ENCODE results near the gene GCNA. TPM values are rescaled to one million over a fixed set of nuclear protein-coding genes. Genes with fewer than 3 reads are reported as not detected.
"Not testable (repeated sequence)": the region's sequence is repeated elsewhere in the genome, so short reads cannot be mapped to it uniquely, and the experiment has no call there.

The GCNA gene
- total RNA-seq, 1 donor from 2014 or later = 2.1 TPM

GRCh38 chrX:71563921-71564320 is 14.3 kb upstream of the GCNA start:
- ATAC-seq = no peak
- intact Hi-C loops (cut with DNase I) = no loop called here
- no peak overlapping the region for H3K27ac ChIP-seq
- no peaks in the 10 kb centered on the region for H3K27me3 ChIP-seq (ENCODE audit: low read depth)
- TF ChIP-seq, protein P1, sequence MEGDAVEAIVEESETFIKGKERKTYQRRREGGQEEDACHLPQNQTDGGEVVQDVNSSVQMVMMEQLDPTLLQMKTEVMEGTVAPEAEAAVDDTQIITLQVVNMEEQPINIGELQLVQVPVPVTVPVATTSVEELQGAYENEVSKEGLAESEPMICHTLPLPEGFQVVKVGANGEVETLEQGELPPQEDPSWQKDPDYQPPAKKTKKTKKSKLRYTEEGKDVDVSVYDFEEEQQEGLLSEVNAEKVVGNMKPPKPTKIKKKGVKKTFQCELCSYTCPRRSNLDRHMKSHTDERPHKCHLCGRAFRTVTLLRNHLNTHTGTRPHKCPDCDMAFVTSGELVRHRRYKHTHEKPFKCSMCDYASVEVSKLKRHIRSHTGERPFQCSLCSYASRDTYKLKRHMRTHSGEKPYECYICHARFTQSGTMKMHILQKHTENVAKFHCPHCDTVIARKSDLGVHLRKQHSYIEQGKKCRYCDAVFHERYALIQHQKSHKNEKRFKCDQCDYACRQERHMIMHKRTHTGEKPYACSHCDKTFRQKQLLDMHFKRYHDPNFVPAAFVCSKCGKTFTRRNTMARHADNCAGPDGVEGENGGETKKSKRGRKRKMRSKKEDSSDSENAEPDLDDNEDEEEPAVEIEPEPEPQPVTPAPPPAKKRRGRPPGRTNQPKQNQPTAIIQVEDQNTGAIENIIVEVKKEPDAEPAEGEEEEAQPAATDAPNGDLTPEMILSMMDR (IDR thresholded peaks at IDR 0.05) = no peak
- DNase-seq = no peak
- no peaks in the 10 kb centered on the region for H3K4me1 ChIP-seq
- H3K9me3 ChIP-seq = no peaks in the 10 kb centered on the region
- H3K36me3 ChIP-seq = peaks cover 100% of the 10 kb centered on the region
- H3K4me3 ChIP-seq = no peak overlapping the region

DNA sequence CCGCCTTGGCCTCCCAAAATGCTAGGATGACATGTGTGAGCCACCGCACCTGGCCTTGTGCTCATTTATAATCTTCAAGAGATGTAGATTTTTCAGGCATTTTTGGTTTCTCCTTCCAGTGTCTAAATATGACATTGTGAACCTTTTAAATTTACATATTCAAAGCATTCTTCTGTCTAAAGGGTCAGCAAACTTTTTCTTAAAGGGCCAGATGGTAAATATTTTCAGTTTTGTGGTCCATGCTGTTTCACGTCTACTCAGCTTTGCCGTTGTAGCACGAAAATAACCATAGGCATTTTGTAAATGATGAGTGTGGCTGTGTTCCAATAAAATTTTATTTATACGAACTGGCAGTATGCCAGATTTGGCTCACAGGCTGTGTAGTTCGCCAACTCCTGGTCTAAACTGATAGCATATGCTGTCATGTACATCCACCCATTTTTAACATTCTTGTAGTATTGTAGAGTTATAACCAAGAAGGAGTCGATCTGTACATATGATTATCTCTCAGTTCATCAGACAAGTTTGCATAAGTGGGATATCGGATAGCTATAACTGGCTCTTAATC is 12.7 kb upstream of the GCNA start:
- intact Hi-C loops (cut with DNase I) = no loop called here
- Histone ChIP-seq H3K4me3 (no peak overlapping the region), H3K27me3 (ENCODE audit: low read depth) (no peaks in the 10 kb centered on the region), H3K9me3 (no peaks in the 10 kb centered on the region), H3K27ac (no peak overlapping the region), H3K36me3 (peaks cover 94% of the 10 kb centered on the region), H3K4me1 (no peaks in the 10 kb centered on the region)
- ATAC-seq = no peak
- DNase-seq = no peak
- TF ChIP-seq, protein P1 (IDR thresholded peaks at IDR 0.05) = no peak

- H3K4me3 ChIP-seq; intact Hi-C loops (cut with DNase I); H3K27me3 ChIP-seq (ENCODE audit: low read depth); H3K27ac ChIP-seq; H3K9me3 ChIP-seq; H3K4me1 ChIP-seq: not testable (repeated sequence)
- DNase-seq (peak; percentile 61), ATAC-seq (peak in 1 of 2 donors; percentile 69)
- H3K36me3 ChIP-seq = peaks cover 93% of the 10 kb centered on the region
Observed at GRCh38 chrX:71571390-71571789, 6.8 kb upstream of the GCNA start.

- Histone ChIP-seq H3K27me3 (ENCODE audit: low read depth) (no peaks in the 10 kb centered on the region), H3K9me3 (no peaks in the 10 kb centered on the region), H3K36me3 (peaks cover 76% of the 10 kb centered on the region), H3K4me1 (no peaks in the 10 kb centered on the region), H3K4me3 (no peak overlapping the region), H3K27ac (no peak overlapping the region)
- TF ChIP-seq, protein P1 (IDR thresholded peaks at IDR 0.05) = no peak
- DNase-seq = no peak
- ATAC-seq = no peak
- intact Hi-C loops (cut with DNase I) = no loop called here
Observed at GRCh38 chrX:71573590-71573989, 4.6 kb upstream of the GCNA start.

DNA sequence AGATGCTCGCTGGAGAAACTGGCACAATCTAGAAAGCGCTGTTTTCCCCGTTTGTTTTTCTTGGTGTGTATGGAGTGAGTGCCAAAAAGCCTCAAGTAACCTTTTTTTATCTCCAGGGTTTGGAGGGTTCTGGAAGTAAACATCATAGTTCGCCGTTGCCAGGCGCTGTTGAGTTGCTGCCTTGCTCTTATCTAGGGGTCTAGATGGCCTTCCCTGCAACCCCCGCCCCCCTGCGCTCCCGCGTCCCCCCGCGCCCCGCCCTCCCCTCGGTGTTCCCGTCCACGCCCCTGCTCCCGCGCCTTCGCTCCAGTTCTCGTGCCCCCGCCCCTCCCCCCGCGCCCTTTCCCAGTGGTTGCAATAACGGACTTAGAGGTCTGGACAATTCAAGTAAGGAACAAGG is 555 bp upstream of the GCNA start:
- intact Hi-C loops (cut with DNase I) = no loop called here
- Histone ChIP-seq H3K27ac (no peak overlapping the region), H3K4me3 (no peak overlapping the region), H3K4me1 (no peaks in the 10 kb centered on the region), H3K9me3 (no peaks in the 10 kb centered on the region), H3K27me3 (ENCODE audit: low read depth) (no peaks in the 10 kb centered on the region), H3K36me3 (peaks cover 41% of the 10 kb centered on the region)
- peak in 1 of 2 donors; percentile 64 for ATAC-seq
- TF ChIP-seq, protein P1 (IDR thresholded peaks at IDR 0.05) = no peak
- no peak for DNase-seq

DNA sequence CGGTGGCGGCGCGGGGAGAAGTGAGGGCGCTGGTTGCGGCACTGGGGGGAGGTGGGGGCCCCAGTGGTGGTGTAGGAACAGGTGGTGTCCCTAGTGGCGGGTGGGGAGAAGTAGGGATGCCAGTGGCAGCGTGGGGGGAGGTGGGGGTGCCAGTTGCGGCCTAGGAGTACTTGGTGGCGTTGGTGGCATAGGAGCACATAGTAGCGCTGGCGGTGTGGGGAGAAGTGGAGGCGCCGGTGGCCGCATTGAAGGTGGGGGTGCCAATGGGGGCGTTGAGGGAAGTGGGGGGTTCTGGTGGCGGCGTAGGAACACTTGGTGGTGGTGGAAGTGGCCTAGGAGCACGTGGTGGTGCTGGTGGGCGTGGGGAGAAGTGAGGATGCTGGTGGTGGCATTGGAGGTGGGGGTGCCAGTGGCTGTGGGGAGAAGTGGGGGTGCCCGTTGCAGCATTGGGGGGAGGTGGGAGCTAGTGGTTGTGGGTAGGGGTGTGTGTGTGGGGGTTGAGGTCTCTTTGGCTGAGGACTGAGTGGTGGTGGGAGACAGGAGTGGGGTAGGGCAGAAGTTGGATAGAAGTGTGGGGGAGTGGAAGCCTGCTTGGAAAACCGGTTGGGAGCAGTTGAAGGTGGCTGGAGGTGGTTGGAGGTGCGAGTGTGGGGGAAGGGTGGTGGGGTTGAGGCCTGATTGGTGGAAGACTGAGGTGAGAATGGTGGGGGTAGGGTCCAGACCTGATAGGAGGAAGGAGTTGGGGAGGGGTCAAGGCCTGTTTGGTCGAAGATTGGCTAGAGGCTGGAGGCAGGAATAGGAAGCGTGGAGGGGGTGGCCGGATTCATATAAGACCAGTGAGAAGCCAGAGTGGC is 1.1 kb downstream of the GCNA start:
- Histone ChIP-seq H3K27me3 (ENCODE audit: low read depth) (no peaks in the 10 kb centered on the region), H3K9me3 (no peaks in the 10 kb centered on the region), H3K36me3 (peaks cover 25% of the 10 kb centered on the region), H3K4me3 (no peak overlapping the region), H3K4me1 (no peaks in the 10 kb centered on the region), H3K27ac (no peak overlapping the region)
- intact Hi-C loops (cut with DNase I) = no loop called here
- TF ChIP-seq, protein P1 (IDR thresholded peaks at IDR 0.05) = no peak
- DNase-seq = no peak
- ATAC-seq = peak in 1 of 2 donors; percentile 12

Data from lower lobe of right lung (tissue), 2 donors.